DND-41 (cell line): ENCODE results near the gene PEAK1.

Experiments
- ATAC-seq: fragments of 200-7000 bp; cut with Tn5 transposase; 3 replicates; pipeline ENCODE4 v1.9.1; 2021; ENCODE audit warnings: low read depth; ENCODE audit not compliant: insufficient read depth
- DNase-seq: peaks from one replicate; pipeline ENCODE4 v3.0.0-alpha.2; 2020
- H2AFZ ChIP-seq: 2 replicates; pipeline ENCODE4 v1.6.0; 2012; ENCODE audit warnings: low read depth, low read length
- H3K27ac ChIP-seq: 2 replicates; pipeline ENCODE4 v1.5.1; 2012; ENCODE audit warnings: low read length, inconsistent platforms
- H3K27me3 ChIP-seq: fragments of 200-600 bp; sonication (generic); 2 replicates; pipeline ENCODE4 v1.6.0; 2012; ENCODE audit warnings: low read length, mild to moderate bottlenecking, inconsistent platforms; ENCODE audit not compliant: insufficient read depth, poor library complexity
- H3K36me3 ChIP-seq: 2 replicates; pipeline ENCODE4 v1.5.1; 2012; ENCODE audit warnings: low read length, inconsistent platforms; ENCODE audit not compliant: insufficient read depth
- H3K4me1 ChIP-seq: 2 replicates; pipeline ENCODE4 v1.5.1; 2012; ENCODE audit warnings: mild to moderate bottlenecking, low read length; ENCODE audit not compliant: insufficient read depth
- H3K4me2 ChIP-seq: 2 replicates; pipeline ENCODE4 v1.6.0; 2012; ENCODE audit warnings: mild to moderate bottlenecking, moderate library complexity, low read length, inconsistent platforms; ENCODE audit not compliant: insufficient read depth
- H3K4me3 ChIP-seq, 2 experiments: fragments of 200-600 bp in 1 of 2; shearing (Covaris generic) in 1 of 2; 2 replicates each; pipeline ENCODE4 v1.5.1; 2012 to 2016; ENCODE audit warnings: inconsistent platforms in 2 of 2, low read length in 2 of 2, mild to moderate bottlenecking in 2 of 2, low read depth in 1 of 2, moderate library complexity in 1 of 2
- H3K79me2 ChIP-seq: 2 replicates; pipeline ENCODE4 v1.6.0; 2012; ENCODE audit warnings: low read length, inconsistent platforms; ENCODE audit not compliant: insufficient read depth
- H3K9ac ChIP-seq: 2 replicates; pipeline ENCODE4 v1.6.0; 2012; ENCODE audit warnings: low read depth, mild to moderate bottlenecking, inconsistent platforms, low read length, moderate library complexity
- H3K9me3 ChIP-seq: 2 replicates; pipeline ENCODE4 v1.5.1; 2012; ENCODE audit warnings: low read length, moderate library complexity, mild to moderate bottlenecking, inconsistent platforms; ENCODE audit not compliant: insufficient read depth, severe bottlenecking
- H4K20me1 ChIP-seq: 2 replicates; pipeline ENCODE4 v1.6.0; 2012; ENCODE audit warnings: low read length; ENCODE audit not compliant: insufficient read depth
- CTCF ChIP-seq: IDR thresholded peaks from 2 replicates; pipeline ENCODE4 v1.5.1; 2012; ENCODE audit warnings: borderline replicate concordance, low read length, moderate library complexity, mild to moderate bottlenecking; ENCODE audit not compliant: poor library complexity, severe bottlenecking; ENCODE audit errors: extremely low read depth
- EZH2 ChIP-seq: IDR thresholded peaks from 3 replicates; pipeline ENCODE4 v1.6.1; 2012; ENCODE audit warnings: borderline replicate concordance, low read depth, mild to moderate bottlenecking, moderate library complexity, low read length, inconsistent platforms; ENCODE audit not compliant: severe bottlenecking

PEAK1 gene

GRCh38 chr15:77060546-77060945 is 359.4 kb downstream of the PEAK1 start:
- H3K4me2 ChIP-seq, result no peak overlapping the region

GRCh38 chr15:77059786-77060361 is 360.0 kb downstream of the PEAK1 start:
- no peak overlapping the region for H2AFZ ChIP-seq
- no peak for DNase-seq
- H3K4me2 ChIP-seq, result no peak overlapping the region
- H3K4me1 ChIP-seq, result no peaks in the 10 kb centered on the region
- H3K9ac ChIP-seq, result no peak overlapping the region
- peak; percentile 29; the same call in 1 of the 3 replicates for ATAC-seq
- no peaks in the 10 kb centered on the region for H3K27me3 ChIP-seq
- peaks cover 84% of the 10 kb centered on the region for H3K79me2 ChIP-seq
- no peaks in the 10 kb centered on the region for H3K36me3 ChIP-seq
- no peak overlapping the region for H3K27ac ChIP-seq
- no peak for TF ChIP-seq CTCF
- TF ChIP-seq EZH2, result no peak
- no peaks in the 10 kb centered on the region for H3K9me3 ChIP-seq
- H3K4me3 ChIP-seq, result no peak overlapping the region
- H4K20me1 ChIP-seq, result peaks cover 27% of the 10 kb centered on the region

More at GRCh38 chr15:77060546-77060945, 359.4 kb downstream of the PEAK1 start:
- Histone ChIP-seq H2AFZ (no peak overlapping the region), H3K9ac (no peak overlapping the region), H3K79me2 (peaks cover 91% of the 10 kb centered on the region), H3K27ac (no peak overlapping the region), H3K9me3 (no peaks in the 10 kb centered on the region), H3K4me3 (no peak overlapping the region), H3K27me3 (no peaks in the 10 kb centered on the region), H3K36me3 (no peaks in the 10 kb centered on the region), H4K20me1 (peaks cover 27% of the 10 kb centered on the region), H3K4me1 (no peaks in the 10 kb centered on the region)
- ATAC-seq (no peak), DNase-seq (no peak)
- no peak for TF ChIP-seq EZH2
- TF ChIP-seq CTCF, result no peak

GRCh38 chr15:77058468-77058867 is 361.4 kb downstream of the PEAK1 start:
- DNase-seq (no peak), ATAC-seq (no peak)
- no peak overlapping the region for H3K9ac ChIP-seq
- peaks cover 12% of the 10 kb centered on the region for H3K36me3 ChIP-seq
- no peaks in the 10 kb centered on the region for H3K27me3 ChIP-seq
- H2AFZ ChIP-seq, result no peak overlapping the region
- peaks cover 21% of the 10 kb centered on the region for H4K20me1 ChIP-seq
- H3K9me3 ChIP-seq, result no peaks in the 10 kb centered on the region
- H3K27ac ChIP-seq, result no peak overlapping the region
- no peaks in the 10 kb centered on the region for H3K4me1 ChIP-seq
- no peak overlapping the region for H3K4me3 ChIP-seq
- no peak for TF ChIP-seq EZH2
- no peak for TF ChIP-seq CTCF
- H3K79me2 ChIP-seq, result peaks cover 76% of the 10 kb centered on the region
- H3K4me2 ChIP-seq, result no peak overlapping the region

- no peak overlapping the region for H3K9ac ChIP-seq
- no peak overlapping the region for H2AFZ ChIP-seq
- H4K20me1 ChIP-seq, result peaks cover 21% of the 10 kb centered on the region
- H3K27ac ChIP-seq, result no peak overlapping the region
- peaks cover 68% of the 10 kb centered on the region for H3K79me2 ChIP-seq
- H3K4me1 ChIP-seq, result no peaks in the 10 kb centered on the region
- H3K36me3 ChIP-seq, result peaks cover 14% of the 10 kb centered on the region
- no peaks in the 10 kb centered on the region for H3K27me3 ChIP-seq
- ATAC-seq (no peak), DNase-seq (no peak)
- H3K4me3 ChIP-seq, result no peak overlapping the region
- H3K9me3 ChIP-seq, result no peaks in the 10 kb centered on the region
- TF ChIP-seq CTCF (no peak), EZH2 (no peak)
- no peak overlapping the region for H3K4me2 ChIP-seq
These were observed 362.2 kb downstream of the PEAK1 start for GRCh38 chr15:77057685-77058084.
